Lower leg skin (tissue), 4 donors: ENCODE data around the gene ILDR2. TPM values are rescaled to one million over a fixed set of nuclear protein-coding genes. Genes with fewer than 3 reads are reported as not detected.

Experiments used
- DNase-seq, 2 donors: peaks; one replicate each; pipeline ENCODE4 v3.0.0-alpha.2; 2019; ENCODE audit warnings: low spot score in 2 of 2
- H3K4me3 ChIP-seq: fragments of 200-600 bp; sonication (generic); 2 replicates; pipeline ENCODE4 v1.5.1; 2017; ENCODE audit warnings: mild to moderate bottlenecking, low read depth; ENCODE audit not compliant: poor library complexity, severe bottlenecking
- POLR2A ChIP-seq, 2 donors: fragments of 450-650 bp; IDR thresholded peaks; one replicate each; pipeline ENCODE4 v1.6.1; 2016 to 2017; ENCODE audit warnings: antibody characterized with exemption in 2 of 2, mild to moderate bottlenecking in 1 of 2, moderate library complexity in 1 of 2
- WGBS, 2 donors: methylation state at CpG; one replicate each; pipeline ENCODE4 v1.1.5; 2018; 5-methylcytosine and 5-hydroxymethylcytosine counted together
- intact Hi-C: fragments of 100-400 bp; cut with DNase I; formaldehyde crosslinking; loops from one replicate; pipeline ENCODE4 v1.15.0; 2023; ENCODE audit warnings: low total_unique reads
- total RNA-seq, 4 donors: library from RNA; depleted of rRNA; stranded (reverse); fragments of >200 nt; gene quantifications; one replicate each; pipeline ENCODE4 v1.1.0, GENCODE V29; 2016
- TF ChIP-seq, protein P1 (sequence below), 3 donors: fragments of 450-650 bp; IDR thresholded peaks; one replicate each; pipeline ENCODE4 v1.5.1; 2016; ENCODE audit warnings: antibody characterized with exemption in 3 of 3, mild to moderate bottlenecking in 3 of 3, moderate library complexity in 2 of 3

The ILDR2 gene
- total RNA-seq, 4 donors from 2014 or later, result 0.29 to 0.46 (median 0.42) TPM; not detected in 1

DNA sequence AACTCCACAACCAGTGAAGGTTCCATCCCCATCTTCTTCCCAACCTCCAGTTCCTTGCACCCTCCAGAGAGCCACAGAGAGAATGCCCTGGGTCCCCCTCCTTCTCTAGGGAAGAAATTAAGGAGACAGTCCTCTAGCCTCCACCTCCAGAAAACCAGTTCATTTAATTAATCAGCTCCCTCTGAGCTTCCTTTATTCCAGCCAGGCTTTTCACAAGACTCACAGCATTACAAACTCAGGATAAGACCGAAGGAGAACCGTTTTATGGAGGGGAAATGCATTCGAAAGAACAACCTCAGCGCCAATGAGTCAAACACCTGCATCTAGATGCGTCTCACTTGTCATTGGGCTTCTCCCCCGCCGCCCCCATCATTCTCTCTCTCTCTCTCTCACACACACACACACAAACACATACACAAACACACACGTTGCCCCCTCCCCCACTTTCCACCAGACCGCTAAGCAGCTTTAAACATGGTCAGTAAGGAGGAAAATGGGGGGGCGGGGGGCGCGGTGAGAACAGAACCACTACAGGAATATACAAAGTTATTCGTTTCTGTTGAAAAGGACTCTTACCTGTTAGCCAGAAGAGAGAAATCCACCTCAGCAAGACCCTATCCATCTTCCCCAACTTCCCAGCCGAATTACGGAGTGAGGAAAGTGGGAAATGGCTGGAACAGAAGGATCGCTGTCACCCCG lies 544 bp downstream of the ILDR2 start:
- intact Hi-C loops, result no loop called here
- 1% methylated on average over 17 of the region's 17 CpGs for WGBS, 2 donors
- DNase-seq, result no peak
- TF ChIP-seq, protein P1, sequence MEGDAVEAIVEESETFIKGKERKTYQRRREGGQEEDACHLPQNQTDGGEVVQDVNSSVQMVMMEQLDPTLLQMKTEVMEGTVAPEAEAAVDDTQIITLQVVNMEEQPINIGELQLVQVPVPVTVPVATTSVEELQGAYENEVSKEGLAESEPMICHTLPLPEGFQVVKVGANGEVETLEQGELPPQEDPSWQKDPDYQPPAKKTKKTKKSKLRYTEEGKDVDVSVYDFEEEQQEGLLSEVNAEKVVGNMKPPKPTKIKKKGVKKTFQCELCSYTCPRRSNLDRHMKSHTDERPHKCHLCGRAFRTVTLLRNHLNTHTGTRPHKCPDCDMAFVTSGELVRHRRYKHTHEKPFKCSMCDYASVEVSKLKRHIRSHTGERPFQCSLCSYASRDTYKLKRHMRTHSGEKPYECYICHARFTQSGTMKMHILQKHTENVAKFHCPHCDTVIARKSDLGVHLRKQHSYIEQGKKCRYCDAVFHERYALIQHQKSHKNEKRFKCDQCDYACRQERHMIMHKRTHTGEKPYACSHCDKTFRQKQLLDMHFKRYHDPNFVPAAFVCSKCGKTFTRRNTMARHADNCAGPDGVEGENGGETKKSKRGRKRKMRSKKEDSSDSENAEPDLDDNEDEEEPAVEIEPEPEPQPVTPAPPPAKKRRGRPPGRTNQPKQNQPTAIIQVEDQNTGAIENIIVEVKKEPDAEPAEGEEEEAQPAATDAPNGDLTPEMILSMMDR (IDR thresholded peaks at IDR 0.05), result no peak
- no peak for TF ChIP-seq POLR2A (IDR thresholded peaks at IDR 0.05)
- H3K4me3 ChIP-seq, result no peak overlapping the region

DNA sequence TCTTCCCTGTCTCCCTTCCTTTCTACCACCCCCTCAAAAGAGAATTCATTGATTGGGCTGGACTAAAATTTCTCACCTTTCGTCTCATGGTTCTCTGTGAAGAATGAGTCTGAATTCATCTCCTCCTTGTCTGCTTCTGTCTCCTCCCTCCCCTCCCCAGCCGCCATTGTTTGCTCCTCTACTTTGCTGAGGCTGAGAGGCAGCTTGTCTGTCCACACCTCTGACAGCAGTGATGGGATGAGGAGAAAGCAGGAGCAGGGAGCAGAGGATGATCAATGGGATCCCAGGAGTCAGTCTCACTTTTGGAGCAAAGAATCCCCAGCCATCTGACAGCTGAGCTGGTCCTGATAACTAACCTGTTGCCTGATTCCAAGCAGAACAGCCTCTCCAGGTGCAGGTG lies 2.5 kb downstream of the ILDR2 start:
- TF ChIP-seq POLR2A (IDR thresholded peaks at IDR 0.05), result no peak
- TF ChIP-seq, protein P1 (IDR thresholded peaks at IDR 0.05), result no peak
- WGBS, 2 donors, result 43 to 59% methylated on average over 2 of the region's 2 CpGs
- intact Hi-C loops, result no loop called here
- no peak for DNase-seq
- H3K4me3 ChIP-seq, result no peak overlapping the region

DNA sequence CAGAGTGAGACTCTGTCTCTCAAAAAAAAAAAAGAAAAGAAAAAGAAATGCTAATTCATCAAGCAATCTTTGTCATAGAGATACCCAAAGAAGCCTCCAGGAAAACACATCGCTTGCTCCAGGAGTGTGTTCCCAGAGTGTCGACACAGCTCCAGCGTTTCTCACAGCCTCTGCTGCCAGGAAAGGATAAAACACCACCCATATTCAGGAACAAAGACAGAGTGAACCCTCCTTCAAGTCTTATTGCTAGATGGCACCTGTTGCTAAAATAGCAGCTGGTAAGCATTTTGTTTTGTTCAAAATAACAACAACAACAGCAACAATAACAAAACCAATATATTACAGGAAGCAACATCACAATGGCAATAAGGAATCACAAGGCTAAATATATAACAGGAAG lies 3.1 kb downstream of the ILDR2 start:
- no peak for DNase-seq
- WGBS, 2 donors, result 41 to 46% methylated on average over 3 of the region's 3 CpGs
- H3K4me3 ChIP-seq, result no peak overlapping the region
- intact Hi-C loops, result no loop called here
- TF ChIP-seq POLR2A (IDR thresholded peaks at IDR 0.05), result no peak
- TF ChIP-seq, protein P1 (IDR thresholded peaks at IDR 0.05), result no peak

DNA sequence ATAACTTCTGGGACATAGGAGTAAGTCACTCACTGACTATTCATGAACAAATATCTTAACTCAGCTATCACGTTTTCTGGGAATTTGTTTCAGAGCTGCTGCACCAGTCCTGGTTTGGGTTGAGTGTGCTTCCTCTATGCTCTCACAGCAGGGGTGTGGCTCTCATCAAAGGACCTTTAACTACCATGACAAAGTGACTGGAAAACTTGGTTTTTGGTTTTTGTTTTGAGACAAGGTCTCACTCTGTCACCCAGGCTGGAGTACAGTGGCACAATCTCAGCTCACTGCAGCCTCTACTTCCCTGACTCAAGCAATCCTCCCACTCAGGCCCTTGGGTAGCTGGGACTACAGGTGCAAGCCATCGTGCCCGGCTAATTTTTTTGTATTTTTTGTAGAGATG lies 4.1 kb downstream of the ILDR2 start:
- 75 to 76% methylated on average over 3 of the region's 3 CpGs for WGBS, 2 donors
- H3K4me3 ChIP-seq, result no peak overlapping the region
- DNase-seq, result no peak
- intact Hi-C loops, result no loop called here
- TF ChIP-seq, protein P1 (IDR thresholded peaks at IDR 0.05), result no peak
- TF ChIP-seq POLR2A (IDR thresholded peaks at IDR 0.05), result no peak

DNA sequence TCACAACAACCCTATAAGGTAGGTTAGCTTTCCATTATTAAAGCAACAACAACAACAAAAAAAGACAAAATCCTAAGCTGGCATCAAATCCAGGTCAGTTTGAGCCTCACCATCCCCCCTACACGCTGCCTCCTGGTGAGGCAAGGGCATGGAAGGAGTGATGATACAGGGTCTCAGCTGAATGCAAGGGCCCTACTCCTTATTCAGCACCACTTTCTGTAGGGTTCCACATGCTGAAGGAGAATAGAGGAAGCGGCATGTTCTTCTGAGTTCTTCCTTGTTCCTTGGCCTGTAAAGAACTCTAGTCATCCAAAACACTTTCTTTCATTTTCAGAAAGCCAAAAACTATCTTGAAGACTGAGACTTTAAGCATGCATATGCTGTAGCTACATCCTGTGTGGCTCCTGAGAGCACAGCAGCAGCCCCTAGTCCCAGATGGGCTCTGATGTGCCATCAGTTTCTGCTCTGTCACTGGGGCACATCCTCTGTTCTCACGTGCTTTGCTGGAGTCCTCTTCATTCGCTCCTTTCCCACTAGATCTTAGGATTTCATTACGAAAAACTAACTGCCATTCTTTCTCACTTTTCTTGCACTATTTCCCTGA lies 6.2 kb downstream of the ILDR2 start:
- TF ChIP-seq POLR2A (IDR thresholded peaks at IDR 0.05), result no peak
- TF ChIP-seq, protein P1 (IDR thresholded peaks at IDR 0.05), result no peak
- DNase-seq, result no peak
- 89 to 90% methylated on average over 5 of the region's 5 CpGs for WGBS, 2 donors
- no peak overlapping the region for H3K4me3 ChIP-seq
- intact Hi-C loops, result no loop called here
